Measurements from ENCODE around the gene LYZL2.
"Not testable (repeated sequence)": the region's sequence is repeated elsewhere in the genome, so short reads cannot be mapped to it uniquely, and the experiment has no call there.

LYZL2 gene

DNA sequence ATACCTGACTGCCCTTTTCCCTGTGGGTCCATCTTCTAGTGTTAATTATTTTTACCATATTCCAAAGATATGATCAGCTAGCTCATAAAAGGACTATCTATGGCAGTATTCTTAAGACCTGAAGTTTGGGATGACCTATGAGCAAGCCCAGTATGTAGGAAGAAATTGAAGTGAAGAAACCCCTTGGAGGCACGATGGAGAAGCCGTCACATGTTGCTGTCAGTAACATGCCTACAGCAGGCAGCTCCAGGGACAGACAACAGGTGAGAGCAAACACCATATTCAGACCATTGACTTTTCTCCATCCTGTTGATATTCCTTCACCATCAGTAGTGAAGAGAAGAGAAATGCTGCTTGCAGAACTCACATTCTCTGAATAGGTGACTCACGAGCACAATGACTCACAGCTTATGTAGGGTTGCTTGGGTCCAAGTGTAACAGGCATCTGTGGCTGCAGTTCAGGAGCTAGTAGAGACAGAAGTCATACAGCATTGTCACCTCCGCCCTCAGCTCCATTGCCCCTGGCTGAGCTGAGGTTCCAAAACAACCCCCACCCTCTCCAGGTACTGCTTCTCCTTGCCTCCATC lies 8.4 kb upstream of the LYZL2 start:
- DNase-seq, result peak; percentile 83

- DNase-seq, result no peak
Observed at GRCh38 chr10:30631188-30631587, 1.6 kb upstream of the LYZL2 start.

DNA sequence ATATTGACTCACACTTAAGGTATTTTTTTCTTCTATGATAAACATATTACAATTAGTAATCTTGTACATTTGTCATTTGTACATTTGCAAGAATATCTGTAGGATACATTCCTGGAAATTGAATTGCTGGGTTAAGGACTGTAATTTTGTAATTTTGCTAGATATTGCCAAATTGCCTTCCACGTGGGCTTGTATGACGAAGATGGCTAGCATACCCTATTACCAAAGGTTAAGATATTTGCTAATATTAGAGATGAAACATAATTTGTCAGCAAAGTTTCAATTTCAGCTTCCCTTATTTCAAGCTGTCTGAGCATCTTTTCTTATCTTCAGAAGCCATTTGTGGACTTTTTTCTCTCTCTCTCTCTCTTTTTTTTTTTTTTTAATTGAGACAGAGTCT lies 1.0 kb upstream of the LYZL2 start:
- DNase-seq, result no peak

DNA sequence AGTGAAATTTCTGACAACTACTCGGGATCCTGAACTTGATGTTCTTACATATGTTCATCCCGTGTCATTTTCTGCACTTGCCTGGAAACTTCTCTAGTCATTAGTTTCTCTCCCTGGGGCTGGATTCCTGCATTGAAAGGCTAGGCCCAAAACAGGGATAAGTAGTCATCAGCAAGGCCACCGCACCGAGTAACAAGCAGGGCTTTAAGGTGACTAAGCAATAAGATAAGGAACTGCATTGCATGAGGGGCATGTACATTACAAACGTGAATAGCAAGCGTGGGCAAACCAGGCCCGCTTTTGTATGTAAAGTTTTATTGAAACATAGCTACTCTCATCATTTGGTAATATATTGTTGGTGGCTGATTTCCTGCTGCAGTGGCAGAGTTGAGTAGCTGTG lies 977 bp downstream of the LYZL2 start:
- DNase-seq, result not testable (repeated sequence)

- not testable (repeated sequence) for DNase-seq
Observed at GRCh38 chr10:30626837-30627236, 2.7 kb downstream of the LYZL2 start.

GRCh38 chr10:30626196-30626595 lies 3.4 kb downstream of the LYZL2 start:
- DNase-seq, result not testable (repeated sequence)

DNA sequence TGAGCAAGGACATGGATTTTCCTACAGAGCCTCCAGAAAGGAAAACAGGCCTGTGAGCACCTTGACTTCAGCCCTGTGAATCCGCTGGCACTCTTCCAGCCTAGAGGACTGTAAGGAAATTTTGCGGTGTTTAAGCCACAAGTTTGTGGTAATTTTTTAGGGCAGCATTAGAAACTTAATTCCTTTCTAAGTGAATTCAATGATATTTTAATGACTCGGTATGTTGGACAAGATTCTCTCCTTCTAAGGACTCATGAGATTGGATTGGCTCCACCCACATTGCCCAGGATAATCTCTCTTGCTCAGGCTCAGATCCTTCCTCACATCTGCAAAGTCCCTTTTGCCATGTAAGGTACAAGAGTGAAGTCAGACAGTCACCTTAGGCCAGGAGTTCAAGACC lies 4.5 kb downstream of the LYZL2 start:
- DNase-seq, result no peak

- DNase-seq, result no peak
Observed at GRCh38 chr10:30619966-30620365, 9.6 kb downstream of the LYZL2 start.

- no peak for DNase-seq
Observed at GRCh38 chr10:30617070-30617469, 12.5 kb downstream of the LYZL2 start.

GRCh38 chr10:30611041-30611440 lies 18.5 kb downstream of the LYZL2 start:
- DNase-seq, result not testable (repeated sequence)

GRCh38 chr10:30607814-30608213 lies 21.7 kb downstream of the LYZL2 start:
- DNase-seq, result no peak

GRCh38 chr10:30606313-30606712 lies 23.2 kb downstream of the LYZL2 start:
- DNase-seq, result peak; percentile 62

DNA sequence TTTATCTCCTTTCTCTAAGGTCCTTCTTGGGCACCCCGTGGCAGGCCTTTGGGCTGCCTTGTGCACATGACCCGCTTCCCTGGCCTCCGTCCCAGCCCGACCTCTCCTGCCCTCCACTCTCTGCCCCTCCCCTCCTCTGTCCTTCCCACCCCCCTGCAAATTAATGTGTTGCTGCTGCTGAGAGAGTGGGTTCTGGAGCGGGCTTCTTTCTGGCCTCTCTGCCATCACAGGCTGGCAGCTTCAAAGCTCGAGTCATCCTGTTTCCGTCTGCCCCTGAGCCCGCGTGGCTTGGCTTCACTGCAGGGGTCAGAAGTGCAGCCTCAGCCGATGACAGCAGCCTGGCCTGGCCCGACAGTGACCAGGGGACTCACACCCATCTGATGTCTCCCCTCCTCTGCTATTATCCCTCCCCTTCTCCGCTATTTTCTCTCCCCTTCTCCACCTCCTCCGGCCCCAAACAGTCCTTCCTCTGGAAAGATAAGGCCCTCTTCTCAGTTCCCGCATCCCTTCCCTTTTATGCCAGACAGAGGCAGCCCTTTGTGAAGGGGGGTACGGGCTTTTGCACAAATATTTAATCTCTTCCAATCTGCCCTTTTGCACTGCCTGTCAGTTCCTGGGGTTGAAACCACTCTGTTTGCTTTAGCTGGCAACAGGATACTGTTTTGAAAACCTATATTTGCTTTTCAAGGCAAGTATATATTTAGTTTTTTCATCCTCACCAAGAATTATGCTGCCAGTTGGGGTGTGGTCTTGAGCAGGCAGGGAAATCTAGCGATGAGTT lies 24.0 kb downstream of the LYZL2 start:
- DNase-seq, result peak; percentile 84

DNA sequence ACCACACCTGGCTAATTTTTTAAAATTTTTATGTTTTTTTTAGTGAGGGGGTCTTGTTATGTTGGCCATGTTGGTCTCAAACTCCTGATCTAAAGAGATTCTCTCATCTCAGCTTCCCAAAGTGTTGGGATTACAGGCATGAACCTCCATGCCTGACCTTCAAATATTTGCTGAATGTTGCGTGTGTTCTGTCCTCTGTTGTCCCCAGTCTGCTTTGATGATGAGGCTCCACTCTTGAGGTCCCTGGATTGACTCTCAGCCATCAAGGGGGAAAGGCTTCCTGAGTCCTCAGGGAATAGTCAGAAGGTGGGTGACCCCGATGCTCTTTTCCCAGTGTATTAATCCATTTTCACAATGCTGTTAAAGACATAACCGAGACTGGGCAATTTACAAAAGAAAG lies 26.0 kb downstream of the LYZL2 start:
- no peak for DNase-seq

- DNase-seq, result no peak
Observed at GRCh38 chr10:30602747-30603146, 26.8 kb downstream of the LYZL2 start.

- DNase-seq, result no peak
Observed at GRCh38 chr10:30600005-30600404, 29.5 kb downstream of the LYZL2 start.

DNA sequence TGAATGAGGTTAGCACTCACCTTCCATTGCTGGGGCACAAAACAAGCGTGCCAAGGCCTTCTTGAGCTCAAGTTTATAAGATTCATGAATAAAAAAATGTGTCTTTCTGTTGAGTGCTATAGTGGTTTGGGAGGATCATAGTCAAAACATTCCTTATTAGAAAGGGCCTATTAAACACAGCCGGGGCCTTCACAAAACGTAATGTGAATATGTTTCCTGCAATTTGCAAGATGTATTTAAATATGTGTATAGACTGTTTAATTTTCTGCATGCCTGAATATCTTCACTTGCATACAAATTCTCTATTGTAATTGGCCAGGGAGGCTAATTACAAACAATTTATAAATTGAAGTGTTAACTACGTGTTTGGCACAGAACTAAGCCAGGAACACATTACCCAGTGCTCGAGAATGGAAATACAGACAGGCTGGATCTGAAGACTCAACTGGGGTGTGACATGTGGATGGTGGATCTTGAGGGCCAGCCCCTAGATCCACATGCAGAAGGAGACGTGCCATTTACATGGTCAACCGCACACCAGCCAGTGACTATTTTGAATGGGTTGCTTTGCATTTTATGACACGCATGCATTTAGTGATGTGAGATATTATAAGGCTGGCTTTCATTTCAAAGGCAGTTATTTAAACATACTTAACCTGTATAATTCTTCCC lies 31.3 kb downstream of the LYZL2 start:
- DNase-seq, result no peak

- DNase-seq, result not testable (repeated sequence)
Observed at GRCh38 chr10:30597433-30597824, 32.1 kb downstream of the LYZL2 start.

DNA sequence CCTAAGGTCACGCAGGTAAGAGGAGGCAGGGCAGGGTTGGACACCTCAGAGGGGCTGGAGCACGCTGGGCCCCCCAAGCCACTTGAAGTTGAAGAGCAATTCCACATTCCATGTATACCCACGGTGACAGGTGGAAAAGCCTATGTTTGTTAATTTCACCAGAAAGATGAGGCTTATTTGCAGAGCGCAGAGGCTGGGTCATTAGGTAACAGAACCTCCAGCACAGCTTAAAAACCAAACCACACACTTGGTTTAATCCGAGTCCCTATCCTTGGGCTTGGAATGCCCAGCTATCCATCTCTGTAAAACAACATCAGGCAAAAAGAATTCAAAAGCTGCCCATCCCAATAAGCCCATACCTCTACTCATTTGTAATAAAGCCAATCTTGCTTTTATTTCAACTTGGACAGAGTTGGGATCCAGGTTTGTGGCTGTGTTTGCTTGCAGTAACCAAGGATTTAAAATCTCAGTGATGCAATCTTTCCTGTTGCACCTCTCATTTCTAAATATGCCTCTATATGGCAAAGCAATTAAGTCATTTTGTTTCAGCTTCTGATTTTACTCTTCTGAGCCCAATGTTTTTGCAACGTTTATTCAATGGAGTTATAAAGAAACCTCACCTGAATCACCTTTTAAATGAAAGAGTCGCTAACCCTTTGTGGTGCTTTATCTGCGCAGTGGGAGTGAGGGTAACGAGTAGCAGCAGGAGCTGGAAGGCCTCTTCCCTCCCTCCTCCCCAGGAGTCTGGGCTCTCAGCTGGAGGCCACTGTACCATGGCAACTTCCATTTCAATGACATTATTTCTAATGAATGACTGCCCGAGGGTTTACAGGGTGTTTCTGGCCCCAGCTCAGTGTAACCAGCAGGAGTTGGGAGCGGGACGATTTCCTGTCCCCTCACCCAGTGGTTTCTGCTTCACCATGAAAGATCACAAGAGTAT lies 32.8 kb downstream of the LYZL2 start:
- DNase-seq, result not testable (repeated sequence)

- no peak for DNase-seq
Observed at GRCh38 chr10:30596013-30596412, 33.5 kb downstream of the LYZL2 start.

GRCh38 chr10:30594077-30594476 lies 35.5 kb downstream of the LYZL2 start:
- no peak for DNase-seq

DNA sequence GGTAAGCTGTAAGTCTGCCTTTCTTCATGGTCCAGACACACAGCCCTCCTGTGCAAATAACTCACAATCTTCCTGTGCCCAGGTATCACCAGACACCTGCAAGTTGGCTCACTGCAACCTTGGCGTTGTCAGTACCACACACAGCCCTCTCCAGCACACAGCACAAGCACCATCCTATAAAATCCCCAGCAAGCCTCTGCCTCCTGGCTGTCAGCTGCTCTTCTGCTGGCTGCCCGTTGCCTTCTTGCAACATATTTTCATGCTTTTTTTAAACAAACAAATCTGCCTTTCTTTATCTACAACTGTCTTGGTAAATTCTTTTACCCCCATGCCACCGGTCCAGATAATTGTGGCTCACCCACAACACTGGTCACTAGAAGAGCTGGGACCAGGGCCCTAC lies 36.8 kb downstream of the LYZL2 start:
- not testable (repeated sequence) for DNase-seq

GRCh38 chr10:30591249-30591670 lies 38.3 kb downstream of the LYZL2 start:
- DNase-seq, result peak; percentile 74
